Mesenteric fat pad (tissue), 1 donor: ENCODE measurements around the gene CALML5. TPM values are rescaled to one million over a fixed set of nuclear protein-coding genes. Genes with fewer than 3 reads are reported as not detected.
"Not testable (repeated sequence)": the region's sequence is repeated elsewhere in the genome, so short reads cannot be mapped to it uniquely, and the experiment has no call there.

Experiments
- DNase-seq: peaks from one replicate; pipeline ENCODE4 v3.0.0-alpha.2; 2020; ENCODE audit warnings: low spot score
- total RNA-seq: library from RNA; stranded (reverse); fragmentation: NEBNext Ultra II Directional; extraction: Animal tissue kit (Norgen Biotek cat#: 25700); gene quantifications from one replicate; pipeline ENCODE4 v1.2.1, GENCODE V29; 2021
- donor health status: DM: yes; HTN: yes; CAD: no.

Gene CALML5
- total RNA-seq, 1 donor from 2014 or later = not detected

GRCh38 chr10:5485948-5486852 lies 13.2 kb downstream of the CALML5 start:
- DNase-seq = no peak

- no peak for DNase-seq
Observed at GRCh38 chr10:5485290-5485689, 14.1 kb downstream of the CALML5 start.

GRCh38 chr10:5484205-5484604 lies 15.2 kb downstream of the CALML5 start:
- no peak for DNase-seq

- peak; percentile 83 for DNase-seq
Observed at GRCh38 chr10:5482016-5482415, 17.4 kb downstream of the CALML5 start.

- peak; percentile 69 for DNase-seq
Observed at GRCh38 chr10:5481121-5481520, 18.2 kb downstream of the CALML5 start.

GRCh38 chr10:5480162-5480941 lies 19.0 kb downstream of the CALML5 start:
- DNase-seq = peak; percentile 39

- peak; percentile 71 for DNase-seq
Observed at GRCh38 chr10:5479481-5480161, 19.7 kb downstream of the CALML5 start.

- DNase-seq = peak; percentile 72
Observed at GRCh38 chr10:5478694-5479305, 20.6 kb downstream of the CALML5 start.

- peak; percentile 69 for DNase-seq
Observed at GRCh38 chr10:5477948-5478693, 21.2 kb downstream of the CALML5 start.

- DNase-seq = peak; percentile 41
Observed at GRCh38 chr10:5476918-5477525, 22.3 kb downstream of the CALML5 start.

GRCh38 chr10:5475974-5476807 lies 23.2 kb downstream of the CALML5 start:
- peak; percentile 37 for DNase-seq

- not testable (repeated sequence) for DNase-seq
Observed at GRCh38 chr10:5475088-5475487, 24.3 kb downstream of the CALML5 start.

GRCh38 chr10:5474642-5475041 lies 24.7 kb downstream of the CALML5 start:
- DNase-seq = not testable (repeated sequence)

- no peak for DNase-seq
Observed at GRCh38 chr10:5470062-5470751, 29.2 kb downstream of the CALML5 start.

GRCh38 chr10:5469353-5470061 lies 29.9 kb downstream of the CALML5 start:
- DNase-seq = no peak

- no peak for DNase-seq
Observed at GRCh38 chr10:5468262-5469106, 30.9 kb downstream of the CALML5 start.
